Fibroblast of skin of right quadriceps (primary cell): ENCODE results near the gene GAK.
A peak's percentile ranks its signal among the peaks of the same experiment; 100 is the strongest.
"Not testable (repeated sequence)": the region's sequence is repeated elsewhere in the genome, so short reads cannot be mapped to it uniquely, and the experiment has no call there.

ENCODE experiments used
- DNase-seq: peaks from one replicate; pipeline ENCODE4 v3.0.0-alpha.2; 2013

Gene GAK

DNA sequence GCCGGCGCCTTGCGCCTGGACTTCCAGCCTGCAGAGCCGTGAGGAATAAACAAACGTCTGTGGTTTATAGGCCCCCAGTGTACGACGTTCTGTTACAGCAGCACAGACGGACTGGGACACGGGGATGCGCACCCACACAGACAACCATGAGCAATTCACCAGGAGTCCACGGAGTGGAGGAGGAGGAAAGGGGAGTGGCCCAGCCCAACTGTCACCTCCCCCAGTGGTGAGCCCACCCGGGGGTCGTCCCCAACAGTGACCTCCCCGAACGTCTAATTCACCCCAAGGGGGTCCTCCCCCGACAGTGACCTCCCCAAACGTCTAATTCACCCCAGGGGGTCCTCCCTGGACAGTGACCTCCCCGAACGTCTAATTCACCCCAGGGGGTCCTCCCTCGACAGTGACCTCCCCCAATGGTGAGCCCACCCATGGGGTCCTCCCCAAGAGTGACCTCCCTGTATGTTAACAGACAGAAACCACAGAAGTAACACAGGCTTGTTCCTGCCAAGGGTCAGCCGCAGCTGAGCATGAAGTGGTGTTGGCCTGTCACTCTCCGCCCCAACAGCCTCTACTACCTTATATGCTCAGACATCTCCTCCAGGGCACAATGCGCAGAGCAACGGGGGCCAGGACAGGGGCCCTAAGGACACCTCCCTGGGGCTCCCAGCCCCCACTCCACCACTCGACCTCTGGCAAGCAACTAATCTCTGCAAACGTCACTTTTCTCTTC lies 6.2 kb downstream of the GAK start:
- no peak for DNase-seq

GRCh38 chr4:925171-925570 lies 6.9 kb downstream of the GAK start:
- no peak for DNase-seq

- peak; percentile 27 for DNase-seq
Measured at GRCh38 chr4:924107-925096, 7.7 kb downstream of the GAK start.

- DNase-seq: no peak
Measured at GRCh38 chr4:921830-922331, 10.2 kb downstream of the GAK start.

DNA sequence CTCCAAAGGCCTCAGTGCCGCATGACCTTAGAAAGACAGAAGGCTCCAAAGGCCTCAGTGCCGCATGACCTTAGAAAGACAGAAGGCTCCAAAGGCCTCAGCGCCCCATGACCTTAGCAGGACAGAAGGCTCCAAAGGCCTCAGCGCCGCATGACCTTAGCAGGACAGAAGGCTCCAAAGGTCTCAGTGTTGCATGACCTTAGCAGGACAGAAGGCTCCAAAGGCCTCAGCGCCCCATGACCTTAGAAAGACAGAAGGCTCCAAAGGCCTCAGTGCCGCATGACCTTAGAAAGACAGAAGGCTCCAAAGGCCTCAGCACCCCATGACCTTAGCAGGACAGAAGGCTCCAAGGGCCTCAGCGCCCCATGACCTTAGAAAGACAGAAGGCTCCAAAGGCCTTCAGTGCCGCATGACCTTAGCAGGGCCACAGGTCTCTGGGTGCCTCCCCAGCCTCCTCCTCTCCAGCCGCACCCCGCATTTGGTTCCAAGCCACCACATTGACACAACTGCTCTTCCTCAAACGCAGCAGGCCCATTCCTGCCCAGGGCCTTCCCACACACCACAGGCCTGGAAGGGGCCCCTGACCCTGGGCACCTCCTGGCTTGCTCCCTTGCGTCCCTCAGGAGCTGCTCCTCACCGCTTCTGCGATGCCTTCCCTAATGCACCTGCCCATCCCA lies 13.0 kb downstream of the GAK start:
- DNase-seq: not testable (repeated sequence)

- DNase-seq: not testable (repeated sequence)
Measured at GRCh38 chr4:918591-918990, 13.5 kb downstream of the GAK start.

GRCh38 chr4:917992-918391 lies 14.1 kb downstream of the GAK start:
- DNase-seq: no peak

GRCh38 chr4:917466-917865 lies 14.7 kb downstream of the GAK start:
- no peak for DNase-seq

- no peak for DNase-seq
Measured at GRCh38 chr4:915595-915994, 16.5 kb downstream of the GAK start.

GRCh38 chr4:915041-915474 lies 17.1 kb downstream of the GAK start:
- DNase-seq: no peak

DNA sequence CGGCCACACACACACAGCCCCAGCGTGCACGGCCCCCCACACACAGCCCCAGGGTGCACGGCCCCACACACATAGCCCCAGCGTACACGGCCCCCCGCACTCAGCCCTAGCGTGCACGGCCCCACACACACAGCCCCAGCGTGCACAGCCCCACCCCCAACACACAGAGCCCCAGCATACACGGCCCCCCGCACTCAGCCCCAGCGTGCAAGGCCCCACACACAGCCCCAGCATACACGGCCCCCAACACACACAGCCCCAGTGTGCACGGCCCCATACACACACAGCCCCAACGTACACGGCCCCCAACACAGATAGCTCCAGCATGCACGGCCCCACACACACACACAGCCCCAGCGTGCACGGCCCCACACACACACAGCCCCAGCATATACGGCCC lies 17.6 kb downstream of the GAK start:
- no peak for DNase-seq

DNA sequence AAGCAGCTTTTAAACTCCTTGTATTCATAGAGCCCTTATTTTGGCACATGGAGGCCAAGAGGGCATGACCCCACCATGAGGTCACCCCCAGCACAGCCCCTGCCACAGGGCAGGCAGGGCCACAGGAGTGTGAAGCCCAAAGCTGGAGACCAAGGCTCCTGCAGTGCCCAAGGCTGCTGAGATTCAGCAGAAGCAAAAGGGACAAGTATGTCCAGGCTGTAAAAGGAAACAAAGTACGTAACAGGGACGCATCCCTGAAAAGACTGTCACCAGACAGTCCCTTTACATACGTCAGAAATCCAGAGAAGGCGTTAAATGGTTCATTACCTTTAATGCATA lies 18.9 kb downstream of the GAK start:
- no peak for DNase-seq

DNA sequence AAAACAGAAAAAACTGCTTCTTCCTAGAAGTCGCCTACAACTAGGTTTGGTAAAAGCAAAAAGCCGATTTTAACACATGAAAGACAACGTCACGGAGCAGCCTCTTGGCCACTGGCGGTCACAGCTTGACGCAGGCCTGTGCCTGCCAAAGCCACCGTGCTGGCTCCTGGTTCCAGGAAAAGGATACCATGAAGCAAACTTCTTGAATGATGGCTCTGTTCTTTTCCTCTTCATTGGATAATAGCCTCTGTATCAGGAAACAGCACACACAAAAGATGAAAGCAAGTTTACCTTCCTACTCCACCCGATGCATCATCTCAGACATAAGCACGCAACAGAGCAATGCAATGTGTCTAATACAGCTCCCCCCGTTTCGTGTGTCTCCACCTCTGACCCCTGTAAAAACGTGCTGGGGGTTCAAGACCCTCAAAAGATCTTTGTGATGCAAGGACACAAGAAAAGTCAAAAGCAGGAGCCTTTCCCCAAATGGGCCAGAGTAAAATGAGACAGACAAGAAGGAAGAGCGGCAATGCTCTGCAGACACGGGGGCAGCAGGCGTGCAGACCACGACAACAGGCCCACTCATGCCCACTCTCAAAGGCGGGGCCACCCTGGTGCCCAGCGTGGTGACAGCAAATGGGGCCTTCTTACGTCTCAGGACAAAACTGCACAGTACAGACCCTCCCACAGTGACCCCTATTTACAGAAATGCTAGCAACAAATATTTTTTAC lies 19.4 kb downstream of the GAK start:
- no peak for DNase-seq

- no peak for DNase-seq
Measured at GRCh38 chr4:911871-912490, 20.1 kb downstream of the GAK start.

DNA sequence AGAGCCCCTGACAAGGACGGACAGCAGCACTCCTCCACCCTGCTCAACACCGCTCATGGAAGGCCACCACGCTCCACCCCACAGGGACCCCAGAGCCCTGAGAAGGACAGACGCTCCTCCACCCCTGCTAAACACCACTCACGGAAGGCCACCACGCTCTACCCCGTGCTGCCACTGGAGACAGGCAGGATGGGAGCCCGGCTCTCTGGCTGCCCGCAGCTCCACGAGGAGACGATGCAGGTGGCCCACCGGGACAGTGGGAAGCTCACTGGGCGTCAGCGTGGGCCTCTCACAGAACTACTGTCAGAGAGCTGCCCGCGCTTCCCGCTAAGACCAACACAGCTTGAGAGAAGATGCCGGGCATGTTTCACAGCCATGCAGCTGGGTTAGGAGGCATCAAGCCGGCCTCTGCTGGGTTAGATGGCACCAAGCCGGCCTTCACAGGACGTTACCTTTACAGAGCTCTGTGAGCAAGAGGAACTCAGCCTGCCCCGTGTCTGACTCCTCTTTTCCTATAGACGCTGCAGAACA lies 20.8 kb downstream of the GAK start:
- no peak for DNase-seq

GRCh38 chr4:910366-911091 lies 21.6 kb downstream of the GAK start:
- no peak for DNase-seq

DNA sequence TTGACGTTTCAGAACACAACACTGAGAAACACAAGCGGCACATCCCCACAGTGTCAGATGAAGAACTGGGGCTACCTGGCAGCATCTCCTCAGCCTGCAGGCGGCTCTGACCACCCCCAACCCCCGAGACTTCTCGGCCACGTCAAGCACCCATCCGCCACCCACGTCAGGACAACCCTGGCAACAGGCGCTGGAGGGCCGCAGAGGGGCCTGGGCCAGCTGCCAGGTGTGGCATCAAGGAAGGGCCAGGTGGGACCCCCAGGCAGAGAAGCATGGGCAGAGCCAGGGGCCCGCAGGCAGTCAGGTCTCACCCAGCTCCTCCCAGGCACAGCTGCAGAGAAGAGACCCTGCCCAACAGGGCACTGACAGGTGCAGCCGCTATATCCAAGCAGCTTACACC lies 22.3 kb downstream of the GAK start:
- no peak for DNase-seq

DNA sequence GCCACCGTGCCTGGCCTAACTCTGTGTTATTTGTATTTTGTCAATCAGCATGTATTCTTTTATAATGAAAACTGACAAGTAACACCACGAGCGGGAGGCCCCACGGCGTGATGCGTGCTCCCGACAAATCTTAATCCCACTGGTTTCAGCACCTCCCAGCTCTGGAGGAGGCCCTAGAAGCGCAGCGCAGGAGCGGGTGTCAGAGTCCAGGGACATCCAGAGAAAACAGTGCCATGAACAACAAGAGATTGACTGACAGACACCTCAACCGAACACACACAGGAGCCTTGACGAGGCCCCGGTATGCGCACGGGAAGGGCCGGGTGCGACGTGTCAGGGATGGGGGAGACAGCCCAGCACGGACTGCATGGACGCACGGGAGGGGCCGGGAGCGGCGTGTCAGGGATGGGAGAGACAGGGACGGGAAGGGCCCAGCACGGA lies 23.0 kb downstream of the GAK start:
- DNase-seq: no peak

- DNase-seq: peak; percentile 82
Measured at GRCh38 chr4:907691-908425, 24.3 kb downstream of the GAK start.

DNA sequence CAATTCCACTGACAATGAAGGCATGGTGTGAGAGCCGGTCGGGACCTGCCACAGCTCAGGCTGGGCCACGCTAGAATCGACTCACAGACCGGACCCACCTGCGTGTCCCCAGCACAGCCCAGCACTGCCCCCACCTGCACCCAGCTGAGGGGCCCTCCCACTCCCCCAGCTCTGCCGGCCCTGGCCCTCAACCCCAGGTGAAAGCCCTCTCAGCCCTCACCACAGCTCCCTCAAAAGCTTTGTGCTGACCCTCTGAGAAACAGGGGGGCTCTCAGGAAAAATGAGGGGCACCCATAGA lies 25.1 kb downstream of the GAK start:
- no peak for DNase-seq
